COLO668 (cell line): ENCODE measurements around the gene DLG2.

ENCODE experiments used
- DNase-seq: peaks from one replicate; lab custom pipeline; 2025; ENCODE audit not compliant: unreplicated experiment; lab: John Stamatoyannopoulos, UW

DLG2 gene

DNA sequence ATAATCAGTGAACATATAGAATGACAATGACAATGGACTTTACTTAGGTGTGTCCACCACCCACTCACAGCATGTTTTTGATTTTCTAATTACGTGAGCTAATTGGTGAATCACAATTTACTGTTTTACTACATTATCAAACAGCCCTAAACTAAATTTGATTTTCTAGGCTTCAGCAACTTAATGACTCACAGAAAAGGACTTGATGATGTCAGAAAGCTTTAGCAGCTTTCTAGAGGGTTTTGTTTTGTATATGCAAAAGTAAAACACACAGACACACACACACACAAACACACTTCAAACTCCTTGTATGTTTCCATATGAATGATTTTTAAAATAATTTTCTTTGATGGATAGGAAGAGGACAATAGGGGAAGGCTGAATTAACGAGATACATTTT is 1462.4 kb downstream of the DLG2 start:
- no peak for DNase-seq

DNA sequence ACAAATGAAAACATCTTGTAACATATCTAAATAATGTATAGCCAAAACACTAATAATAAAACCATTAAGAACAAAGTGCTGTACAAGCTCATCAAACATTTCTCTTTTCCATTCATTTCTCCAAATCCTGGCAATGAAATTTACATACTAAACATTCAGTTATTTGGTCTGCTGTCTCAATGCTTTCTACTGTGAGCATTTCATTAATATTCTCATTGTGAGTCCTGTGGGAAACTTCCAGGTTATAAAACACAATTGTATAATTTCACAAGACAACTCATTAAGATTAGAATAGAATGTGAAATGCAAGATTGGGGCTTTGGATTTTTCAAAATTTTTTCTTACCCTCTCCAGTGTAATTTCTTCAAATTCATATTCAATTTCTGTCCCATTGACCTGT is 1464.0 kb downstream of the DLG2 start:
- DNase-seq = no peak

DNA sequence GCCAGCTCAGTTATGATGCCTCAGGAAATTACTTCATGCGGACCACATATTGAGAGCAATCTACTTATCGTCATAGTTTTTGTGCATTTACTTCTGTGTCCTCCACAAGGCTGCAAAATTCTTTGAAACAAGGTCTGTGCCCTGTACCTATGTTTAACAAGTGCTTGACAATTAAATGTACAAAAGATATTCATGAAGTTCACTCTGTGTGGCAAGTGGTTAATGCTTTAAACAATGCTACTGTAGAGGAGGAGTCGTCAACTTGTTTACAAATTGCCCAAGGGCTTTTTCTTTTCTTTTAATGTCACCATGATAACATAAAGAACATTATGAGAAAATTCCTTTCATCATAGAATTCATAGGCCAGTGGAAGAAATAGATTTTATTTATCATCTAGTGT is 1469.5 kb downstream of the DLG2 start:
- DNase-seq = no peak

DNA sequence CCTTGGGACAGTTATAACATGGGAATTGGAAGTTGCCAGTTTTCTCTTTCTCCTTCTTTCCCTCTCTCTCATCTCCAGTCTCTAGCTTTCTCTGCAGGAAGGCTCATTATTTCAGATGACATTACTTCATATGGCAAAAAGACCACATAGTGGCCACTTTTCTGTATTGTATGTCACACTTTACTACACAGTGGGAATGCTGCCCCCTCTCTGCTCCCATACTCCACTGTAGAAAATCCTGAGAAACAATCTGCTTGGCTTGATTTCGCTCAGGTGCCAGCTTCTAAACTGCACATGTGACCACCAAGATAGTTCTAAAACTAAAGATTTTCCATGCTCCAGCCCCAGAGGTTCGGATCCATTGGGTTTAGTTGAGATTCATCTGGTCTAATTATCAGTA is 1480.3 kb downstream of the DLG2 start:
- no peak for DNase-seq

DNA sequence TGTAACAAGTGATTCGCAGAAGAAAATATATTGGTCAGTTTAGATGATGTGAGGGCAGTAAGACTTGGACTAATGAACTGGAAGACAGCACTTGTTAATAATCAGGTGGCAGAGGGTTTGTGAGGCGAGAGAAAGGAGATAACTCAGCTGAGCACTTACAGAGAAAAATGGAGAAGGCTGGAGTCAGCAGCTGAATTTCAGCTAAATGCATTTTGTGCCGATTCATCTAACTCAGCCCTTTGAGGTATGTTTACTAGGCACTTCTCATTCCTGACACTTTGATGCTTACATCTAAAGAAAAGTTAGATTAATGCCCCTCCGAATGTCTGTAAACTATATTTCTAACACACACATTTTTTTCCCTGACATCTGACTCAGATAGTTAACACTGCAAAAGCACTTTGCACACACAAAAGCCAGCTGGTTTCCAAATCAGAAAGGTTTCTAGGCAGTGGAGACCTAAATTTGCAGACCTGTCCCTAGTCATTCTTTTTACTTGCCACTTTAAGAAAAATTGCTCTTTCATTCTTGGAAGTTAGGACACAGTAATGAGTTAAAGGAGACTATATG is 1481.4 kb downstream of the DLG2 start:
- DNase-seq = no peak

DNA sequence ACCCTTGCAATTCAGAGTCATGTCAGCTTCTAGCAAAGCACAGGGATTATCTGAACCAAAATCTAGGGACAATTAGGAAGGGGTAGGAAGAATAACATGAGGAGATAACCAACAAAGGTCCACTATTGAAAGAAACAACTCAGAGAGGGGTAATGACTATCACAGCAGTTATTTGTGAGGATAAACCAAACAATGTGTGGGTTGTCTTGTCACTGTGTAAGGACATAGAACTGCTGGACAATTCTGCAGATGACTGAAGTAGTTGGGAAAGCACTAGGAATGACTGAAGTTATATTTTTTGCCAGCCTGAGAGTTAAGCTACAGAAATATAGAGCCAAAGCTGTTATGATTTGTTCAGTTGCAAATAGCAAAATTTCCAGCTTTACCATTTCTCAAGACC is 1482.6 kb downstream of the DLG2 start:
- no peak for DNase-seq

DNA sequence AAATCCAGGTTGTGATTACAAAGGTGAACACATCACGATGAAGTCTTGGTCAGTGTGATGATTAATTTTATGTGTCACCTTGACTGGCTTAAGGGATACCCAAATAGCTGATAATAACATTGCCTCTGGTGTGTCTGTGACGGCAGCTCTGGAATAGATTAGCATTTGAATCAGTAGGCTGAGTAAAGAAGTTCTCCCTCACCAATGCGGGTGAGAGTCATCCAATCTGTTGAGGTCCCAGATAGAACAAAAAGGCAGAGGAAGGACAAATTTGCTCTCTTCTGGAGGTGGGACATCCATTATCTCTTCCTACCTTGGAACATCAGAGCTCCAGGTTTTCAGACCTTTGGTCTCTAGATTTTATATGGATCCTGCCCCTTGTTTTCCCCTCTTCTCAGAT is 1484.7 kb downstream of the DLG2 start:
- DNase-seq = no peak

DNA sequence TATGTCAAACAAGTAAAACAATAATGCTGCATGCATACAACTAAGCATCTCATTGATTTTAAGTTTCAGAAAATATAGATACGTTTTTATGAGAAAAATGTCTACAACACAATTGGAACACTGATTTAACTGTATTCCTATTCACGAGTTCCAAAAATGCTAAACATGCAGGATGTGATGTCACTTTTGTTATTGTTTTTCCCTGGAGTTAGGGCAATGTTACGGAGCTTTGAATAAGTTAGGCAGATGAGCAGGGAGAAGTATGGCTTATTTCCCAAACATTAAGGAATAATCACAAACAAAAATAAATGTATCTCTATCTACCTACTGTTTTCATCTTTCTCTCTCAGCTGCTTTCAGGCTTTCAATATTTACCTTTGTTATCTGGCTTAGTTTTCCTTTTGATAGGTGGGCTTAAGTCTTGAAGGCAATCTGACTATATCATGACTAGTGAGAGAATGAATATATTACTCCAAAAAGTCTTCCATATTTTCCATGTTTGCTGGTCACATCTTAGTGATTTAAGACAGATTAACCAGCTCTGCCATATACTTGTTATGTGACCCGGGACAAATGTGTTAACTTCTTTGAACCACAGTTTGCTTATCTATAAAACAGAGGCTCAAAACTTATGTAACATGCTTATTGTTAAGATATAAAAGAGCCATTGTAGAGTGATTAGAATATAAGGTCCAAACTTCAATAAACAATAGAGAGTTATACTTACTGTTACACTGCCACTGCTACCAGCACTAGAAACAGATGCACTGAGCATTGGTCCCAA is 1486.6 kb downstream of the DLG2 start:
- DNase-seq = no peak

DNA sequence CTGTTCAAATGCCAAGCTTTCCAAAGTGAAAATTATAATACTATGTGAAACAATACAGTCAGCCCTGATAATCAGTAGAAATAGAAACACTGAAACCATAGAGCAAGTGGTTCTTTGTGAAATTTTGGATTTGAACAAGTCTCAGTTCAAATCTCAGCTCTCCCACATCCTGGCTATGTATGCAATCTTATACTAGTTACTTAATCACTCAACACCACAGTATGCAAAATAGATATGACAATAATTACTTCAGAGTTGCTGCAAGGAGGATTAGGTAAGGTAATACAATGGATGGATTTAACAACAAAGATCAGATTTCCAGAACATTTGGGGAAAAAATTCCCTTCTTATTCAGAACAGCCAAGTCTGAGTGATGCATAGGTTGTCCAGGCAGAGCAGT is 1489.2 kb downstream of the DLG2 start:
- DNase-seq = no peak

DNA sequence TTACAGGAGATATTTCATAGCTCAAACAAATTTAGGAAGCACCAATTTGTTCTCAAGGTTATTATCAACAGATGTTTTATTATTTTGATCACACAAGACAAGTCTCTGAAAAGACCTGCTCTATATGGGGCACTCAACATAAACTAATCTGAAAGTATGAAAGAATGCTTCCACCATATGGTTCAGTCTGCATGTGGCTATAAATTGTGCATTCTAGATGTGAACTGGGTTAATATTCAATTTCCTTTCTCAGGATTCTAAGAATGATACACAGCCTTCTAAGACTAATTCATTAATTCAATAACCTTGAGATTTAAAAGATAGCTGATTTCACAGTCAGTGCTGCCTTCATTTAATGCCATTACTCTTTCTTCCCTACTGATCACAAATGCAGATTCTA is 1489.6 kb downstream of the DLG2 start:
- no peak for DNase-seq

DNA sequence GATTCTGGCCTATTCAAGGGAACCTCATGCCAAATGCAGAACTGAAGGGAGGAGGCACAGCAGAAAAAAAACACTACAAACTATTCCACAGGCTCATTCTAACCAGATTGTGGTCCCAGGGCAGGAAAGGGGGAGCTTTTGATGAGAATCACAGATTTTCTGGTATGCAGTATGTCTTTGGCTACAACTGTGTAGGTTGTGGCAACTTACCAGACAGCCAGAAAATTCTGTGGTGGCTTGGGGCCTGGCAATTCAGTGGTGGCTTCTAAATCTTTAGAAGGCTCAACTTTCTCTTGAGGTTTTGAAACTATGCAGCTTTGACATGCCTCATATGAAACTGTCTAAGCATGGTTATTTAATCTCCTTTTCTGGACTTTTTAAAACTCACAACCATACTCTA is 1490.2 kb downstream of the DLG2 start:
- DNase-seq = no peak

DNA sequence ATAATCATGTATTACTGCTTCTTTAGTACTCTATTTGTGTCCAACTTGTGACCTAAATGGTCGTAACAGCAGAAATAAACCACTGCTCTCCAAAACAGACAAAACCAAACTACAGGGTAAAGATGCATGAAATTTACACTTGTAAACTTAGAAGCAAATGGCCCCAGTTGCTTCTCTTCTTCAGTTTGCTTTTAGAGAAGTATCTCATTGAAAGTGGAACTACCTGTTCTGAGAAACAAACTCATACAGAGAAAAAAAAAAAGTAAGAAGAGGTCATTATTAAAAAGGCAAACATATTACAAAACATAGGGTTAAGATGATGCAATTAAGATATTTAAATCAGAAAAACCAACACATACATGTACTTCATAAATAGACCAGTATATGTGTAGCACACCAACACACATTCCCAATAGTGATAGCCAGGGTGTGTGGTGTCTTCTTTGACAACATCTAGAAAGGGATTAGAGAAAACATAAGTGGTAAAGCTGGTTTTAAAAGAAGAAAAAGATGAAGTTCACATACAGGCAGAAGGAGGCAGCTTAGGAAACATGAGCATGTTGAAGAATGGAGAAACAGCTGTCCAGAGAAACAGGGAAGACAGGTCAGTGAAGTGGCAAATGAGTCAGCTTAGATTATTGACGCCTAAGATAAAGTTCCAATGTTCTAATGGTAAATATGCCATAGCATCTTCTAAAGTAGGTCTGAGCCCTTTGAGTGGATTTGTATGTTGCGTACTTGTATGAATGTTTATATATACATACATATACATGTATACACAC is 1496.3 kb downstream of the DLG2 start:
- no peak for DNase-seq

DNA sequence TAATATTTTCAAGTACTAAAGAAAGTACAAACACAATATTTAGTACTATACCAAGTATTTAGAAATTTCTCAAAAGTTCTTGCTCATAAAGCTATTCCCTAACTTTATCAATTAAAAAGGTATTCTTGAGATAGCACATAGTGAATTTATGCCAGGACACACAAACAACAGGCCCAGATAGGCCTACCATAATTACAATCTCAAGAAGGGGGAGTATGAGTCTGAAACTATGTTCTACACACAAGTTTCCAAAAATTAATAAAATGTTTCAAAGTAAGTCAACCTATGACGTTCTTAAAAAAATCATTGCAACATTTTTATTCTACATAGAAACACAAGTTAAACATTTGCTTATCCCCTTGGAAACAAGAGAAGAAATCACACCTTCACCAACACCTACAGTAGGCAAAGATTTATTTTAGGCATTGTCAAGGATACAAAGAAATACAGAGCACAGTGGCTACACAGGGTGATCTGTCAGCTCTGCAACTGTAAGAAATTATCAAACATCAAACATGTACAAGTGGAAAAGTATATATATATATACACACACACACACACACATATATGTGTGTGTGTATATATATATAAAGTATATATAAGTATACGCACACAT is 1497.1 kb downstream of the DLG2 start:
- DNase-seq = no peak

DNA sequence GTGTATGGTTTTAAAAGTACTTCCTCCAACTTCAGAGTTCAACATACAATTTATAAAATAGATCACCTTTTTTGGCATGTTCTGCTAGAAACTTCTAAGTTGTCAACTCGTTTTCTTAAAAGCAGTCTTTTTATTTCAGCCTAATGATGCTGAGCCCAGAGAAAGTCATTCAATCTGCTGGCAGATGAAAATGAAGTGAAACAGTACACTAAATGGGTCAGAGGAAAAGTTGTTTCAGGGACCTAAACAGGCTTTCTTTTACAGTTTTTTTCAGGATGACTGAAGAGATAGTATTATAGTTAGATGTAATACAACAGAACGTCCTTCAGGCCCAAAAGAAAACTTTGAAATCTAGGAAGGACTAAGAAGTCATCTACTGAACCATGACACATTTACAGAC is 1498.3 kb downstream of the DLG2 start:
- no peak for DNase-seq

DNA sequence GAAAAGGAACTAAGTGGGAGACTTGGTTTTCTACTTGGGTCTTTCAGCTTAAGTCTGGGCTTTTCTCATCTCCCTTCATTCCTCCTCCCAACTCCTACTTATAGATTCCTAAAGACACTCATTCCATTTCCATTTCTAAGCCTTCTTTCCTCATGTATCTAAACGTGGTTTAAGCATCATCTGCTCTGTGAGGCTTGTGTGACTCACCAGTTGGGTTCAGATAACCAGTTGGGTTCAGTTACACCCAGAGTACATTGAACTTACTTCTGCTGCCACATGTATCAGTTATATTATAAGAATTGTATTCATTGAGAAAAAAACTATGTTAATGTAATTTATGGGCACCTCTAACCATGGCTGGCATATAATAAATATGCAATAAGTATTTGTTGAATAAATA is 1509.8 kb downstream of the DLG2 start:
- no peak for DNase-seq

DNA sequence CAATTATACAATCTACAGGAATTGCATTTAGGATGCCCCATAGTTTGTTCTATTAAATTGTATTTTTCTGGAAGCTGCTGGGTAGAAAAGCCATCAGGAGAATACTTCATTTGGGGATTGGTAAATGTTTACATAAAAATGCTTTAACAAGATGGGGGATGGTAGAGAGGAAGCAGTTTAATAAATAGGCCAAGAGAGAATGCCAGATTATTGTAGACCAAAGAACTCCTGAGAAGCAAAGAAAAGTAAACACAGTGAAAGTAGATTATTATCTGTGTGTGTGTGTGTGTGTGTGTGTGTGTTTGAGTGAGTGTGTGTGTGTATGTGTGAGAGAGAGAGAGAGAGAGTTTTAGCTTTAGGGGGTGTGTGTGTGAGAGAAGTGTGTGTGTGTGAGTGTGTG is 1520.6 kb downstream of the DLG2 start:
- no peak for DNase-seq

DNA sequence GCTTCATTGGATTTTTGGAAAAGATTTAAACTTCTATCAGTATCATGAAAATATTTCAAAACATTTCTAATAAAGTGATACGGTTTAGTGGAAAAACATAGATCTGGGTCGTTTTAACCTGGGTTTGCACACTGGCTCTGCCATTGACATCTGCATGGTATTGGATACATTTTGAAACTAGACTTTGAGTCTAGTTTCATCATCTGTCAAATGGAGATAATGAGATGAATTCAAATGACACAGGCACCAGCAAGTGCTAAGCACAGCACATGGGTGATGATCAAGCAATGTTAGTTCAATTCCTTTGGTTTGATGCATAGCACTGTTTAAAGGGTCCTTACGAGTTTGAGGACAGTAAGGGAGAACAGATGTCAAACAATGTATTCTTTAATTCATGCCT is 1522.0 kb downstream of the DLG2 start:
- DNase-seq = no peak

DNA sequence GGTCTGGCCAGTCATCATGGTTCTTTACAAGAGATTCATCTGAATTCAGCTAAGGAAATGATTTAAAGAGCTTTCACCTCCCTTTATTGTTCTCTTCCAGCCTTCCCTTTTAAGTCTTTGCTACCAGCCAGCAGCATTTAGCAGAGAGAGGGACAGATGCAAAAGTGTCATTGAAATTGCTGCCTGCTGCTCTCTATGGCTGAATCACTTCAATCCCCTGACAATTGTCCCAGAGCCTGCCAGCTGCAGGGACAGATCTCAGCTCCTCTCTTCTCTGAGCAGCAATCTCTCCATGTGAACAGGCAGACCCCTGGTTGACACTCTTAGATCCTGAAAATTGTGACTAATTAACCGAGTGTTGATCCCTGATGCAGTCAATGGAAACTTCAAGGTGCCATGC is 1524.0 kb downstream of the DLG2 start:
- no peak for DNase-seq

DNA sequence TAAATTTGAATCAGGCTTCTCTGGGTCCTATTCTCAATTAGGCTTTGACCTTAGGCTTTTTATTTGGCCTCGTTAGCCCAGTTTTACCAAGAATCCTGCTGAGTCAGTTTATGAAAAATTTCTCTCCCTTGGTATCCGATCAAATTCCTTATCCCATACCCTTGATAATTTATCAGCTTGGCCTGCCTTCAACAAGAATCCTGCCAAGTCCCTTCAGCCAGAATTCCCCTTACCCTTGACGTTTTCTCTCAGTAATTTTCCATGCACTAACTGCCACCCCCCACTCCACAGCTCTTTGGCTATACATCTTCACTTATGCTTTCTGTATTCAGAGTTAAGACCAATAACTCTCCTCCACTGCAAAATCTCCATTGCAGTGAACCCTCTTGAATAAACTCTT is 1530.0 kb downstream of the DLG2 start:
- DNase-seq = no peak

DNA sequence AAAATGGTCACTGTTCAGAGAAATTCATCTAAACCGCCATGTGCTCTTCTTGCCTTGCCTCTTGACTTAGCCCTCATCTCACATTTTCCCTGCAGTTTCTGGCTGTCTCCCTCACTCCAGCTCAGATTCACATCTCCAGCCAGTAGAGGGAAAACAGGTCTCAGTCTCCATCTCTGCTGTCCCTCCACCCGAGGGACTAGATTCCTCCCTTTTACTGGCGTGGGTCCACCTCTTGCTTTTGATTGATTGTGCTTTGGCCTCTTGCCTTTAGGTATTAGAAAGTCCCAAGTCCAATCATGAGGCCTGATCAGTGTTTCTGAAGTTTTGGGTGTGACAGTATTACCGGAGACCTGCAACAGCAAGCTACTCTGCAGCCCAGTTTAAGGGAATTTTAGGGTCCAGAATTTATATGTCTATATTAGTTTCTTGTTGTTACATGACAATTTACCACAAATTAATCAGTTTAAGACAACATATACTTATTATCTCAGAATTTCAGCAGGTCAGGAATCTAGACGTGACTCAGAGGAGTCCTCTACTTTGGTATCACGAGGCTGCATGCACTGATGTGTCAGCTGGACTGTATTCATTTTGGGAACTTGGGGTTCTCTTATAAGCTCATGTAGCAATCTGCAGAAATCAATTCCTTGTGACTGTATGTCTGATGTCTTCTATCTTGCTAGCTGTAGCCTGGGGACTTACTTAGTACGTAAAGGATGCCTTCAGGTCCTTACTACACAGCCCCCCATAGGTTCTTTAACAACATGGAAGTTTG is 1535.7 kb downstream of the DLG2 start:
- DNase-seq = no peak
